Hematopoietic multipotent progenitor cell treated with erythropoietin and hydrocortisone succinate and interleukin-3 and kit ligand, for 4 days (in vitro differentiated cells): ENCODE results near the gene STK38L.
A peak's percentile ranks its signal among the peaks of the same experiment; 100 is the strongest.

Source experiments
- DNase-seq: peaks from one replicate; pipeline ENCODE4 v3.0.0-alpha.2; 2015

Gene STK38L

DNA sequence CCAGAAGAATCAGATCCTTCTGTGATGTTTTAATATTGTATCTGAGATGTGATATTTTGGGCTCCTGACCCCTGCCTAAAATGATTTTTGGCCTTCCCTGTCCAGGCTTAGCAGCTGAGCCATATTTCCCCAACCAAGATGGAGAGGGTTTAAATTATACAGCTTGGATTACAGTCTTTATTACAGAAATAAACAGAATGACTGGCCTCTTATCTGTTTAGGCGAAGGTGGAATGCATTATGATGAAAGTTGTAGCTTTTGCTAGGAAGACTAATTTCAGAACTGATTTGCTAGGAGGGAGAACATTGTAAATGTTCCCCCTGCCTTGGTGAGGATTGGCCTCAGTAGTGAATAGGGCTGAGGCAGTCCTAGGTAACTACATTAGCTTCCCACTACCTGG is 111.9 kb downstream of the STK38L start:
- no peak for DNase-seq

- no peak for DNase-seq
Measured at GRCh38 chr12:27359578-27360340, 115.7 kb downstream of the STK38L start.

DNA sequence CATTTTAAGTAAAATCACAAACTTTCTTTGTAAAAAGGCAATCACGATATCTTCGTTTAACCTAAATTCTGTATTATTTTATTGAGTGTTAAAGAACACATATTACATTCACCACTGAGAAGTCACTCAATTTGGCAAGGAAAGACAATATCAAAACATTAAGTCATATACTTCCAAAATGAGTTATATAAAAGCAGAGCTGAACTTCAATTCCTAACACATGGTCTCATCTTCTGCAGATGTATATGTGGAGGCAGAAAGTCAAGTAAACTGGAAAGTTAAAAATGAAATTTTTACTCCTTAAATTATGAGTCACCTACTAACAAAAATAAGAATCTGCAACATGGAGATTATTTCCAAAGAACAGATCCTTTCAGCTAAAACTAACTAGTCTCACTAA is 117.3 kb downstream of the STK38L start:
- no peak for DNase-seq

- no peak for DNase-seq
Measured at GRCh38 chr12:27366621-27367020, 122.5 kb downstream of the STK38L start.

GRCh38 chr12:27367078-27367477 is 123.0 kb downstream of the STK38L start:
- DNase-seq, result peak; percentile 47
